ENCODE measurements around the gene SPATA20. TPM values are rescaled to one million over a fixed set of nuclear protein-coding genes. Genes with fewer than 3 reads are reported as not detected.

SPATA20 gene
- 101 TPM for total RNA-seq

DNA sequence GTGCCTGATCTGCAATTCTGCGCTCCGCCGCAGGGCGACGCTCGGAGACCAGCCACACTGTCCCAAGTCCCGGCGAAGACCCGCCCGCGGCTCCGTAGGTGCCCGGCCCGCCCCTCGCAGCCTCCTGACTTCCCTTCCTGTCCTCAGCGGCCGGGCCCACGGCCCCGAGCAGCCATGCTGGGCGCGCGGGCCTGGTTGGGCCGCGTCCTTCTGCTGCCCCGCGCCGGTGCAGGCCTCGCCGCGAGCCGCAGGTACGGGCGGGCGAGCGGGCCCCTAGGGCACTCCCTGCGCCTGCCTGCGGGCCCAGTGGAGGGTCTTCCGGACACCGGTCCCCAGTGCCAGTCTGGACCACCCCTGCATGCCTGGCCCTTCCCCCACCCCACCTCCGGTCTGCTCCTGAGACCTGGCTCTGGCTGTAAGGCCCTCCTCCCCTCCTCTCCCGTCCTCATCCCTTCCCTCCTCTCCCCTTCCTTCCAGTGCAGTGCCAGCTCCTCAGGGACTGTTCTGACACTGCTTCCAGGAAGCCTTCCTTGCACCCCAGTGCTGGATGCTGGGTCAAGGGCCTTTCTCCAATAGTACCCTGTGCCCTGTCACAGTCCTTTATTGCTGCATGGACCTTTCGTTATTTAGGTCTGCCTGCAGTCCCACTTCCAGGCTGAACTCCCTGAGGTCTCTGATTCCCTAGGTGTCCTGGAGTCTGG lies at the start of gene SPATA20:
SPATA20 (plus strand) TSS at position 140 of the 701 bp plus-strand sequence; CDS start at position 175, 35 bp downstream.
- peak; percentile 94 for DNase-seq (ENCODE audit: low spot score)

DNA sequence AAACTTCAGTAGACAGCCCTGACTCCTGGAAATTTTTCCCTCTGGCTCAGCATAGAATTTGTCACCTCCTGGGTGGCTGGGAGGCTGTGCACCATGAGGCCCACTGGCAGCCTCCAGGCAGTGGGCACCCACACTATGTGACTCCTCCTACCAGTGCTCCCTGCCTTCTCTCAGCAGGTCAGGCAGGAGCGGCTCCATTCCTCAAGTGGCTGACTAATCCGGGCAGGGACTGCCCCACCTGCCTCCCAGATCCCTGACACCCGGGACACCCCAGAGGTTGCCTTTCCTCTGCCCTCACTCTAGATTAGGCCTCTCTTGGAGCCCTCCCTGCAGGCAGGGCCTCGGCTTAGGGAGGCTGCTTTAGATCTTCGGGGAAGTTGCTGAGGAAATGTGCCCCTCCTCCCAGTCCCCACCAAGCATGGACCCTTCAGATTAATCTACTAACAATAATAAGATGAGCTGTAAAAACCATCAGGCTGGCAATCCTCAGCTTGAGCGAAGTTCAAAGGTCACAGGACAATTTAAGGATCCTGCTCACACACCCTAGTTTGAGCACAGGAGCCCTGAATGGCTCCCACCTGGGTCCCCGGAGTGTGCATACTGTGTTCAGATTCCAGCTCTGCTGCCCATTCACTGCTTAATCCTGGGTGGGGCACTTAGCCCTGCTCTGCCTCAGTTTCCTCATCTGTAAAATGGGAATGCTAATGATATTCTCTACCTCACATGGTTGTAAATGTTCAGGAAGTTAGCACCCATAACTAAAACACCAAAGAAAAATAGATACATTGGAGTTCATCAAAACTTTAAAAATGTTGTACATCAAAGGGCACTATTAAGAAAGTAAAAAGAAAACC lies 48.7 kb upstream of the SPATA20 start:
- no peak for DNase-seq (ENCODE audit: low spot score)

DNA sequence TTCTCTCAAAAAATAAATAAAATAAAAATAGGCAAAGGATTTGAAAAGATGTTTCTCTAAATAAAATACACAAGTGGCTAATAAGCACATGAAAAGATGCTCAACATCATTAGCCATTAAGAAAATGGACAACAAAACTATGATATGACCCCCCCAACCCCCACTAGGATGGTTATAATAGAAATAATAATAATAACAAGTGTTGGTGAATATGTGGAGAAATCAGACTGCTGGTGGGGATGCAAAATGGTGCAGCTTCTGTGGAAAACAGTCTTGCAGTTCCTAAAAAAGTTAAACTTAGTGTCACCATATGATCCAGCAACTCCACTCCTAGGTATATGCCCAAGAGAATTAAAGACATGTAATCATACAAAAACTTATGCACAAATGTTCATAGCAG lies 47.7 kb upstream of the SPATA20 start:
- no peak for DNase-seq (ENCODE audit: low spot score)

DNA sequence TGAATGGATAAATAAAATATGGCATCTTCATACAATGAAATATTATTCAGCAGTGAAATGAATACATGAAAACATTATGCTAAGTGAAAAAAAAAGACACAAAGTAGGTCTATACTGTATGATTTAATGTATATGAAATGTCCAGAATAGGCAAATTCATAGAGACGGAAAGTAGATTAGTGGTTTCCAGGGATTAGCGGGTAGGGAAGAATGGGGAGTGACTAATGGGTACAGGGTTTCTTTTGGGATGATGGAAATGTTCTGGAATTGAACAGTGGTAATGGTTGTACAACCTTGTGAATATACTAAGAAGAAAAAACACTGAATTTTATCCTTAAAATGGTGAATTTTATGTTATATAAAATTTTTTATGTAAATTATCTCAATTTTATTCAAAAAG lies 47.3 kb upstream of the SPATA20 start:
- DNase-seq (ENCODE audit: low spot score): no peak

DNA sequence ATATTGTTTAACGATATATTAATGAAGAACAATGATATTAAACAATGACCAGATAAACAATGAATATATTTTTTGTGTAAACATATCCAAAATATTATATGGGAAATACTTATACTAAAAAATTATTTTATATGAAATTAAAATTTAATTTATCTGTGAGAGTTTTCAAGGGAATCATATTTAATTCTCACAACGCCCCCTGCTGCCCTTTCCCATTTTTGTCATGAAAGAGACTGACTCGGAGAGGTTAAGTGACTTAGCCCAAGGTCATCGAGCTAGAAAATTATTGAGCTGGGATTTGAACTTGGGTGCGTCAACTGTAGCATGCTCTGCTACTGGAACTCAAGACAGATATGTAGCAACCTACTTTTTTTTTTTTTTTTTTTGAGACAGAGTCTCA lies 45.9 kb upstream of the SPATA20 start:
- no peak for DNase-seq (ENCODE audit: low spot score)

DNA sequence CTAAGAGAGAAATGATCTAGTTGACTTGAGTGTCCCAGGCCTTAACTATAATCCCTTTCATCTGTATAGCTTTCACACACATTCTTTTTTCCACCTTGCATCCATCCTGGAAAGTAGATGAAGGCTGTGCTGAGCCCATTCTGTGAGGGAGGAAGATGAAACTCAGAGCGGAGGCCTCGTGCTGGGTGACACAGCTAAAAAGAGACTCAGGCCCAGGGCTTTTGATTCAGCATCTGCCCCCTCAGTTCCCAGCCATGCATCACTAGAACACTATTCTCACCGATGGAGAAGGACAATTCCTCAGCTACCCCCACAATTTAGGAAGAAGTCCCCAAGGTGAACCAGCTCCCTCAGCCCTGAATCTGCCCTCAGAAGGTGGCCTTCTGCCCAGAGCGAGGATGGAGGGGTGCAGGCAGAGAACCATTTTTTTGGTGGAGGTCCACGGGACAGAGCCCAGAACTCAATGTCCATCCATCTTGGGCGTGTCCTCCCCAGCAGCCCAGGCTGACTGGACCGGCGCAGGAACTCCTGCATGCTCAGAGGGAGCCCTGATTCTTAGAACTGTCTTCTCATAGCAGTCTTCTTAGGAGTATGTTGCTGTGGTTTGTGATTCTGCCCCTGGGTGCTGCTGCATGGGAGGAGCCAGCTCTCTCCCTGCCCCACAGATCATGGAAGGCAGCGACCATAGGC lies 44.5 kb upstream of the SPATA20 start:
- no peak for DNase-seq (ENCODE audit: low spot score)

DNA sequence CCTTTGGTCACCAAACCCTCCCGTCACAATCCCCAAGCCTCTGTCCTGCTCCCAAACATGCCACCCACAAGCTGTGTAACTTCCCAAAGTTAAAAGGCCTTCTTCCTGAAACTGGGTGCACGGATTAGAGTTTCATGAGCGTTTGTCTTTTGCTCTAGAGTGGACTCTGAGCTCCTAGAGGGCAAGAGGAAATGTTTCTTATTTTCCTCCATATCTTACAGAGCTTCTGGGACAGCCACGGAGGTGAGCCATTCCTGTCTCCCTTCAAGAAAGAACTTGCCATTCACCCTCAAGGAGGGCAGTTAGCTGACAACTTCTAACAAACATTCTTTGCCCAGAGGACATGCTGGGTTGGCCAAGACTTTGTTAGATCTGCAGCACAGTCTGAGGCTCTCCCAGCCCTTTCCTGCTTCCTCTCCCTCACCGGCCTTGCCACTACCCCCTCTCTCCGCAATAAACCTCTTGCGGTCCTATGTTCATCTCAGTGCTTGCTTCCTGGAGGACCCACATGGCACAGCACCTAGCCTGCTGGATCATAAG lies 41.3 kb upstream of the SPATA20 start:
- no peak for DNase-seq (ENCODE audit: low spot score)

DNA sequence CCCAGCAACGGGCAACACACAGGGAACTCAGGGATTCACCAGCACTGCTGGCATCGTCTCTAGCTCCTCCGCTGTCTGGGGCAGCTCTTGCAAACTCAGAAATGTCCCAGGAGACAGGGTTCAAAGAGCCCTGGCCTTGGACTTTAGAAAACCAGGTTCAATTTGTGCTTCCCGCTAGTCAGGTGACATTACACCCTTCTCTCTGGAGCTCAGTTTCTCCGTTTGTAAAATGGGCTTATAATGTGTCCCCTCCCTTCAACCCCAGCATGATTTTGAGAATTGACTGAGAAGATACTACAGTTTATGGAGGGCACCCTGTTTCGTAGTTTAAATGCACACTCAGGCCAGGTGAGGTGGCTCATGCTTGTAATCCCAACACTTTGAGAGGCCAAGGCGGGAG lies 40.7 kb upstream of the SPATA20 start:
- no peak for DNase-seq (ENCODE audit: low spot score)

DNA sequence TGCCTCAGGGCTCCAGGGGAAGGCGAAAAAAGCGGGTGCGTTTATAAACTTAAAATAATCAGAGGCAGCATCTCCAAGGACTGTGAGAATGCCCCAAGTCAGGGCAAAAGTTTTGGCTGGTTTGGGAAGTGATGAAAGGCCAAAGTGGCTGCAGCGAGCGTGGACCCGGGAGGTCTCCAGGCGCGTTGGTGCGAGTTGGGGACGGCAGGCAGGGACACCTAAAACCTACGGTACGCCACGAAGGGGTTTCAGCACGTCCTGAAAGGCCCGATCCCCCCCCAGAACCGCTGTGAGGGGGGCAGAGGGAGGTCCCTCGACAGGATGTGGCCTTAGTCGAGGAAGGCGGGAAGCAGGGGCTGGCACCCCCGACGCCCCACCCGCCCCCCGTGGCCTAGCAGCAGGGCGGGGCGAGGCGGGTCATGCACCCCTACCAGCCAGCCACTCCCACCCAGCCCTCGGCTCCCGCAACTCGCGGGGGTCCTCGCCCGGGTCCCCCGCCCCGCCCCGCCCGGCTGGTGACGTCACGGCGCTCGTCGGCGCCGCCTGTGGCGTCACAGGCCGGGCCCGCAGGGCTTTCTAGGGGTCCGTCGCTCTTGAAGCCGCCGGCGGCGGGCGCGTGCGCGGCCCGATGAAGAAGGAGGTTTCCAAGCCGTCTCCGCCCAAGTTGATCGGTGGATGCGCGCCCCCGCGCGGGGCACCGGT lies 39.0 kb upstream of the SPATA20 start, which contains the start of gene MYCBPAP:
MYCBPAP (plus strand) TSS at position 569 of the 702 bp plus-strand sequence. CDS start 236 bp downstream, outside the sequence.
- DNase-seq (ENCODE audit: low spot score): peak; percentile 80

DNA sequence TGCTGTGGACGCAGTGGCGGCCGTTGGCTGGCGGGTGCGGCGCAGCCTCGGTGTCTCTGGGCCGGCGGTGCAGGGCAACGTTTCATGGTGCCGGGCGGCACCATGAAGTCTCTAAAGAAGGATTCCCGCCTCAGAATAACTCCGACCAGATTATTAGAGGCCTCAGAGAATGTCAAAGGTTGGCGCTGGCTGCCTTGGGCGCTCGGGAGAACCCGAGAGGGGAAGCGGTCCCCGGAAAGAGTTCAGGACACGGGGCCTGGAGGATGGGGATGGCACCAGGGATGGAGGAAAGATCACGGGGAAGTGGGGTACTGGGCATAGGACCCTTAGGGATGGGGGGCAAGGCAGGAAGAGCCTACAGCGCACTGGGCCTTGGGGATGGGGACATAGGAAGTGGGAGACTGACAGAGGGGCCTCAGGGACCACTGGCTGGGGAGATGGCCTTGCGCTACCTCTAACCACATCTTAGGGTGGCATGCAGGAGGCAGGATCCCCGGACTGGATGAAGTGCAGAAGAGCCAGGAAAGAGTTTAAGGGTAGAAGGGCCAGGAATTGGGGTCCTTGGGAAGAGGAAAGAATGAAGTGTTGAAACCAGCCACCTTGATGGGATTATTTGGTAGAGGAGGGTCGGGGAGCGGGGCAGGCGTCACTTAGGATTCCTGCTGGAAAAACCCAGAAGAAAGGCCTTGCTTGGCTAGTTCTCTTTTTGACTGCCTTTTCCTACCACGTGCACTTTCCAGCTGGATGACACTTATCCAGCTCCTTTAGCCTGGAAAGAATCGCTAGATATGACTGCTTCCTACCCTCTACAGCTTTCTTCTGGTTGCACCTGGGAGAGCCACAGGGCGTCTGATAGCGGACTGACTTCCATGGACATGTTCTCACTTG lies 38.2 kb upstream of the SPATA20 start:
- DNase-seq (ENCODE audit: low spot score): no peak

DNA sequence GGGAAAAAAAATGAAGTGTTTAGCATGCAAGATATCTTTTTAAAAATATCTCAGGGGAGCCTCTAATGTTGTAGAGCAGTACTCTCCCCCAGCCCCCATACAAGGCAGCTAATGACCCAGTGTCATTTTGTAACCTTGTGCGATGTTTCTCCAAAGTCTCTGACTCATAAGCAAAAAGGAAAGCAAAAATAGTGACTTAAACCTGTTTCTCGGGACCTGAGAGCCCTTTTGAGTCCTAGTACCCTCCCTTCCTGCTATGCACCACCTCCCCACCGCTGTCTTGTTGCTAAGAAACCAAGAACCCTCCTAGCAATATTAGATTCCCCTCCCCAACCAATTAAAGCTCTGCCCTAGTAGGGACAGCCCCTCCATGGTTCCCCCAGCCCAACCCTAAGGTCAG lies 35.9 kb upstream of the SPATA20 start:
- no peak for DNase-seq (ENCODE audit: low spot score)

DNA sequence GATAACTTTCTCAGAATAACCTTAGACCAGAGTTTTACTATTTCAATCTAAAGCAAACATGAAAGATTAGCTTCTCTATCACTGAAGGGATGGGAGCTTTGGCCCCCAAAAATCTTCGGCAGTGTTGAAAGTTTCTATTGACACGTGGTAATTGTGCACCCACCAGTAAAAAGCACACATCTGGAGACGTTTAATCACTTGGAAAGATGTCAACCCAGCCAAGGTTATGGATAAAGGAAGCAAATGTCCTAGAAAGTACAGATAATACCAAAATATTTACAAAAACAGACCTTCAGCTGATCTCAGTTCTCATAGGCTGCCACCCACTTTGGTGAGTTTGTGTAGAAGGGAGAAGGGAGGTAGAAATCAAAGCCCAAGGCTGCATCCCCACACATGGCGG lies 33.5 kb upstream of the SPATA20 start:
- DNase-seq (ENCODE audit: low spot score): no peak

DNA sequence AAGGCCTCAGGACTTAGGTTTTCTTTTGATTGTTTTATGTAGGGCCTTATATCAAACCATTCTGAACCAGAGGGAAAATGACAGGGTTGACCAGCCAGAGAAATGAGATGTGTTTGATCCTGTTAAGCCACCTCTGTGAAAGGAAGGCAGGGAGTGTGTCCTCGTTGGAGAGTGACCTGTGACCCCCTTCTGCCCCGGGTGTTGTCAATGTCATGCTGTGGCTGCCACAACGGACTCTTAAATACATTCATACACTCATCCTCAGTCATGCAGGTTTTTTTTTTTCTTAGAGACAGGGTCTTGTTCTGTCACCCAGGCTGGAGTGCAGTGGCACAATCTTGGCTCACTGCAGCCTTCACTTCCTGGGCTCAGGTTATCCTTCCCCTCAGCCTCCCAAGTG lies 32.6 kb upstream of the SPATA20 start:
- DNase-seq (ENCODE audit: low spot score): no peak

DNA sequence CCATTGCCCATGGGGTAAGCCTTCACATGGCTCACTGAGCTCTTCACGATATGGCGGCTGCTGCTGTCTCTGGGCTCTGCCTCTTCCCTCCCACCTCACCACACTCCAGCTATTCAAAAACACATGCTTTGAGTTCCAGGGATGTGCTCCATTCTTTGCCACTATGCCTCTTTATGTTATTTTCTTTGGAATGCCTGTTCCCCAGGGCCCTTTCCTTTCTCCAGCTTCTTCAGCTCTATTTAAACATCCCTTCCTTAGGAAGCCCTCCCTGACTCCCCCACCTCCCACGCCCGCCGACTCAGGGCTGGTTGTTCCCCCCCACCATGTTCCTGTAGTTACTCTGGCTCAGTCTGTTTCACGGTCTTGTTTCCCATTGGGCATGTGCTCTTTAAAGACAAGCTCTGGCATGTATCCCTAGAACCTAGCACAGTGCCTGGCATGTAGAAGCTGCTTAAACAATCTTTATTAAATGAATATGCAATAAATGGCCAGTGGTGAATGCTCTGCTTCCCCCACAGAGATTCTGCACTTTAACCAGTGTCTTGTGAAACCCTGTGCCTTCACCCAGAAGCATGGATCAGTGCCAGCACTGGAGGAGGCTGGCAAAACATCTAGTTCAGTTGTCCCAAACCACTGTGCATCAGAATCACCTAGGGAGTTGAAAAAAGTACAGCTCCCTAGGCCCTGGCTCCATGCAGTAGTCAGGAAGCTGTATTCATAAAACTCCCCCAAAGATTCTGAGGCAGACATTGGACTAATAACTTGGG lies 31.9 kb upstream of the SPATA20 start:
- no peak for DNase-seq (ENCODE audit: low spot score)

DNA sequence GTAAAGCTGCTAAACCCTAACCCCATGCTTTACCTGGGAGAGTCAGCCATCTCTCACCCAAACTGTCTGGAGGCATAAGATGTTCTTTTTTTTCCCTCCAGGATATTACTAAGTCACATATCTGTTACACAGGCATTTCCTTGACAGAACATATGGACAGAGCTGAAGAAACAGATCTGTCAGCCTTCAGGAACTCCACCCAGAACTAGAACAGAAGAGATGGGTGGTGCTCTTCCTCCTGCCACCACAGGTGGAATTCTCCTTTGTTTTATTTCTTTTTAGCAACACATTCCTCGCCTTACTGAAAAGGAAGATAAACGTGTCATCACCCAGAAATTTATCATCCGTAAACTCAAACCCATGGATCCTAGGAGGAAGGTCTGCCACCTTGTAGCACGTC lies 30.0 kb upstream of the SPATA20 start:
- no peak for DNase-seq (ENCODE audit: low spot score)

DNA sequence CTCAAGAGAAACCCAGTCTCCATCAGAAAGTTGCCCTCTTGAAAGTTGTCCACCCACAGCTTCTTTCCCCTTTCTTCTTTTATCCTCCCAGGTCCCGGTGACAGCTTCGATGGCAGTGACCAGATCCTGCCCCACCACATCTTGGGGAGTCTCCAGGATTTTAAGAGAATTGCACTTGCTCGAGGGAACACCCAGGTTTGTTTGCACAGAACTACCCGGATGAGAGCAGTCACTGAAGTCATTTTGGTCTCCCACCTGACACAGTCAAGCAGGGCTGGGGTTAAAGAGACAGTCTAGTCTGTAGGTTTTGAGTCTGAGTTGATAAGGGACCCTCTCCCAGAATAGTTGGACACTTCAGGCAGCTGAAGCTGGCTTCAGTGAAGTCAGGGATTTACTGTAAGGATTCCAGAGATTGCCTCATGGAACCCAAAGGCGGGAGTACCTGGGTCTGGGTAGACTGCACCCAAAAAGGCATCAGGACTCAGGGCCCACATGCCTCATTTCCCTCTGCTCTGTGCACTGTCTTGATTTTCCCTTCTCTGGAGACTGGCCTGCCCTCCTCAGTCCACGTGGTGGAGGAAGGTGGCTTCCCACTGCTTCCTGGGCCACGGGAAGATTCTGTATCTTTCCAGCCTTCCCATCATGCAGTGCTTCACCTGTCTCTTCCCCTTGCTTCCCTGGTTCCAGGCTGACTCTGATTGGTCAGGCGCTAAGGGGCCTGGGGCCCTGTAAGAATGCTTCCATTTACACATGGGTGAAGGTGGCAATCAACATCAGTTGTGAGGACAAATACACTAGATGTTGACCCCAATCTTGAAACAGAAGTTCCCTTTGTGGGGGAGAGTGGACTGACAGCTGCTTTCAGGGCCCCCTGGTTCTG lies 29.2 kb upstream of the SPATA20 start:
- DNase-seq (ENCODE audit: low spot score): no peak

DNA sequence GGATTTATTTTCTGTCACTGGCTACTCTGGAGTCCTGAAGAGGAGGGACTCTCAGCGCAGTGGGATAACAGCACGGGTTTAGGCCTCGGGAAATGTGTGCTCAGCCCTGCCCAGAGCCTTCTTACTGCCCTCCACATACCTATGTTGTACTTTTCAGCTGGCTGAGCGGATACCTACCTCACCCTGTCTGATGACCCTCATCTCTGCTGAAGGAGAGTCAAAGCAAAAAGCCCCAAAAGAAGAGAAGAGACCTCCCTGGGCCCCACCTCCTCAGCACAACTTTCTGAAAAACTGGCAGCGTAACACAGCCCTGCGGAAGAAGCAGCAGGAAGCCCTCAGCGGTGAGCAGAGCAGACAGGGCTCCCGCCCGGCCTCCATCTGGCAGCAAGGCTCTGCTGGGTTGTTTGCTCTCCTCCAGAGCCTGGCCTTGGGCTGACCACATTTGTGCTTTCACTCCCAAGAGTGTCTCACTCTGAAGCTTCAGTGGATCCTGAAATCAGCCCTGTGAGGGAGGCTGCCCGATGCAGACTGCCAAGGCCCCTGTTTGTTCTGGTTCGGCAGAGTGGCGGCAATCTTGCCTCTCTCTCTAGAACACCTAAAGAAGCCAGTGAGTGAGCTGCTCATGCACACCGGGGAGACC lies 28.5 kb upstream of the SPATA20 start:
- DNase-seq (ENCODE audit: low spot score): no peak

DNA sequence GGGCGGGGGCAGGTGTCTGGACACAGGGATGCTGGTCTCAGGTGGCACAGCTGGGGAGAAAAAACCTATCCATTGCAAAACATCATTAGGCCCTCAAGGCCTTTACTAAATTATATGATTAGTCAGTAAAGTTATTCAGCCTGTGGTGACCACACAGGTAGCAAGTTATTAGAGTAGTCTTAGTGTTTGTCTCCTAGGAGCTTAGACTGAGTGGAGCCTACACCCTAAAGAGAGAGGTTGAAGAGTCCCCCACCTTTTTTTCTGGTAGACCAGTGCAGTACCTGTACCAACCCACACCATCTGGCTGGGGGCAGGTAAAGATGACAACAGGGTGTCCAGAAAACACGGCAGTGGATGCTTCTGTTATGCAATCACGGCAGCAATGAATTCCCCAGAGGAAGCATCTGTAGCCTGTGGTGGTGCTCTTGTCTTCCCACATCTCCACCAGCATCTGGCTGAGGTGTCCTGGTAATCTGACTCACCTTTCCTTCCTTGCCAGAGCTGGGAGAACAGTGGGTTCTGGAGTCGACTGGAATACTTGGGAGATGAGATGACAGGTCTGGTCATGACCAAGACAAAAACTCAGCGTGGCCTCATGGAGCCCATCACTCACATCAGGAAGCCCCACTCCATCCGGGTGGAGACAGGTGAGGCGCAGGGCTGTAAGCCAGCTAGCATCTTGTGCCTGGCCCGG lies 27.7 kb upstream of the SPATA20 start:
- no peak for DNase-seq (ENCODE audit: low spot score)

All from ureter (tissue), 1 donor.